Raji (cell line): ENCODE results near the gene NCF4.
A peak's percentile ranks its signal among the peaks of the same experiment; 100 is the strongest.

Experiments
- POLR2A ChIP-seq: IDR thresholded peaks from 2 replicates; pipeline ENCODE4 v1.6.1; 2011; ENCODE audit warnings: low read depth, low read length, control low read depth; ENCODE audit not compliant: insufficient read depth

Gene NCF4

DNA sequence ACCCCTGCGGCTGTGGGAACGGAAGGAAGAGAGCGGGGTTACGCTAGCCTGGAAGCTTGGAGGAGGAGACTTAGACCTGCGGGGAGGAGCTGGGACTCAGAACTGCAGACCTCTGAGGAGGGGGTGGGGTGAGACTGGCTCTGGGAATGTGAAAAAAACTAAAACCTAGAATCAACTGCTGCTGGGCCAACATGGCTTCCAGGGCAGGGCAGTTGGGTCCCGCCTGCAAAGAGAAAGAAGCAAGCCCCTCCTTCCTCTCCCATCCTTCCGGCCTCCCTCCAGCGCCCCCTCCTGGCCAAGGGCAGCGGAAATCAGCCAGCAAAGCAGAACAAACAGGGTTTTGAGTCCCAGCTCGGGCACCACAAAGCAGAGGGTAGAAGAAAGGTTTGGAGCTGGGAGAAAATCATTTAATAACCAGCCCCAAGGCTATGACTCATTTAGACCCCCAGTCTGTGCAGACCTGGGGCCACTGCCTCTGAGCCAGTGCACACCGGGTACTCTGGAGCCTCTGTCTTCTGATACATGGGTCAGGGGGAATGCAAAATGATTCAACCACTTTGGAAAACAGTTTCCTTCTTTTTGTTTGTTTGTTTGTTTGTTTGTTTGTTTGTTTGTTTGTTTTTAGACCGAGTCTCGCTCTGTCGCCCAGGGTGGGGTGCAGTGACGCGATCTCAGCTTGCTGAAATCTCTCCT is 7.3 kb upstream of the NCF4 start:
- peak; percentile 33; the same call in 1 of the 2 replicates for TF ChIP-seq POLR2A

DNA sequence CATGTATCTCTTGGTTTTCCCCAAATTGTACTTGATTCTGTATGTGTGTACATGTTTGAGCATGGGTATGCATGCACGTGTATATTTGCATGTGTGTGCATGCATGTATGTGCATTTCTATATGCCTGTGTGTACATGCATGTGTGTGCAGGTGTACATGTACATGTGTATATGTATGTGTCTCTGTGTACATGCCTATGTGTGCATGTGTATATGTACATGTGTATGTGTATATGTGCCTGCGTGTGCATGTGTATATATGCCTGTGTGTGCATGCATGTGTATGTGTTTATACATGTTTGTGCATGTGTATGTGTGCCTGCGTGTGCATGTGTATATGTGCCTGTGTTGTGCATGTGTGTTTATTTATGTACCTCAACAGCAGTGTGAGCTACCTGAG is 5.3 kb upstream of the NCF4 start:
- no peak for TF ChIP-seq POLR2A

DNA sequence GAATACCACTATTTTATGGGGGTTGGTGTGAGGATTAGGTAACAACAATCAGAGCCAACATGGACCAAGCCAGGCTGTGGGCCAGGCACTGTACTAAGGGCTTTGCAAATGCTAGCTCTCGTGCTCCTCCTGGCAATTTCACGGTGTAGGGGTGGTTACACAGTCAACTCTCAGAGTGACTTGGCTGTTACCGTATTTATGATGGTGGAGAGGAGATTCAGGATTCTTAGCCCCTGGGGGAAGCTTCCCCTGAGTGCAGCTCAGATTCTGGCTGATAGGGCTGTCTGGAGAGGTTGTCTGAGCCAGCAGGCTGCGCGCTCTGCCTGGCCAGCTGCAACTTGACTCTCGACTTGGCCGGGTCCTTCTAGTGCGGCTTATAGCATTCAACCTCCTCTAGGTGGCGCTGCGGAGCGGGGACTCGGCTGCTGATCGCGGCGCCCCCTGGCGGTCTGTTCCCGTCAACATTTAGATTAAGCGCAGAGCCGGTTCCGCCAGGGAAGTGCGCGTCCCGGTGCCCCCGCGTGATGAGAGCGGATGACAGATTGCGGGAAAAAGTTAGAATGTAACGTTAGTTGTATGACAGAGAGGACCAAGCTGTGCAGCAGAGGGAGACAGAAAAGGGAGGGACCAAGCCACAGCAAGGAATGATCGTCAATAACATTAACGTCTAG is 4.5 kb upstream of the NCF4 start:
- TF ChIP-seq POLR2A: no peak

DNA sequence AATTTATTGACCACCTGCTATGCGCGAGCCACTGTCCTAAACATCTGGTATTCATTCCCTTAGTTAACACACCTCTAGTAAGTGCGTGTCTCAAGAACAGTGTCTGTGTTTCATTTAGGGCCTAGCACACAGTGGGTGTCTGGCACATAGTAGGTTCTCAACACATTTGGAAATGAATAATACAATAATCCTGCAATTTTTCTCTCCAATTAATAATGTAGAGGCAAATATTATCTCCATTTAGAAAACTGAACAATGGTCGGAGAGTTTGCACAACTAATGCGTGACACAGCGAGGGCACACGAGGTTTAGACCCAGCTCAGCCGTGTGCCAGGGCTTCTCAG is 4.0 kb upstream of the NCF4 start:
- TF ChIP-seq POLR2A: no peak

DNA sequence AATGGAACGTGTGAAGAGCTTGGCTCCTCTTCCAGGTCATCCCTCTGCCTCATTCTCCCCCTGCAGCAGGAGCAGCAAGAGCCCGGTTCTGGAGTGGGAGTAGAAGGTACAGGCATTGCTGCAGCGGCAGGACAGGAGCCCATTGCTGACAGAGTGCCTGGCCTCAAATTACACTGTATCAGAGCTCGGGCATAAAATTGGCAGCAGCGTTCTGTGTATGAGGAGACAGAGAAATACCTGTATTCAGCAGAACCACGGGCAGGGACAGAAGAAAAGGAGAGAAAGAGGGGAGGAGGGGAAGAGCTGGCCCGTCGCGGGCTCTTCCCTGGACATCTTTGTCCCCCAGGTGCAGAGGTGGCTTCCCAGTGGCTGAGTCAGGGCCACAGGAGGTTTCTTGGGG is 2.6 kb upstream of the NCF4 start:
- TF ChIP-seq POLR2A: no peak

DNA sequence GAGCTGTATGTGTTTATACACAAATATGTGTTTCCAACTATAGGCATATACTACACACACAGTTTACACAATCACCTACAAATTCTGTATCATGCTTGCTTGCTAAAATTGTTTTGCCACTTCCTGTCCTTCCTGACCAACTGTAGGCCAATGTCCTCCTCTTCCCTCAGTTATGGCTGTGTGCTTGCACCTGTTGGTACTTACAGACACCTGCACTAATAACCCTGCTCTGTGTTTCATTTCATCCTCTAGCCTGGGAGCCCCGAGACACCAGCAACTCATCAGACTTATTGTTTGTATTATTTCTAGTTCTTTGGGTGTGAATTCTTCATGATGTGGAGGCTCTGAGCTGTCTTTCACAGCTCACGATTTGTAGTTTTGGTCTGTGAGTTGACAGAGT is 1.8 kb upstream of the NCF4 start:
- no peak for TF ChIP-seq POLR2A

DNA sequence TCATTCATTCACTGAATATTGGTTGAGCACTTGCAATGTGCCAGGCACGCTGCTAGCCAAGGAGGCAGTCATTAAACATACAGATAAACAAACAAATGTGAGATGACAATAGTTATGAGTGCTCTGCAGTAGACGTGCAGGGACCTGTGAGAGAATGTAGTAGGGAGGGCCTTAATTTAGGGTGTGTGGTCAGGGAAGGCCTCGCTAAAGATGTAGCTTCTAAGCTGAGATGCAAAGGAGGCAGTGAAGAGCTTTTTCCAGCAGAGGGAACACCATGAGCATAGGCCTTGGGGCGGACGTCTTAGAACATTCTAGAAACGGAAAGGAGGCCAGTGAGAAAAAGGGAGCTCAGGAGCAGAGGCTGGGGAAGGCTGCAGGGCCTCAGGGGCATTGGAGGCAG is 789 bp upstream of the NCF4 start:
- TF ChIP-seq POLR2A: no peak

DNA sequence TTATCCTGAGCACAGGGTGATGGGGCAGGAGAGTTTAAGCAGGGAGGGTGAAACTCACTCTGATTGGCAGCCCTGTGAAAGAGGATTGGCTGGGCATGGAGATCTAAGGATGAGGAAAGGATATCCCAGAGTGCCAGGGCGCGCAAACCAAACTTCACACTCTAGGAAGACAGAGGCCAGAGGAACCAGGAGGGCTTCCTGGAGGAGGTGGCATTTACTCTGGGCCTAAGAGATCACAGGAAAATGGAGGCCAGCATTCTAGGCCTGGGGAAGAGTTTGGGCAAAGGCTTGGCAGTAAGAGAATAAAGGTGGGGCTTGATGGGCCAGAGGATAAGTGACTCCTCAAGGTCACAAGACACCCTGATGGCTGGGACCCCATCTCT is 377 bp upstream of the NCF4 start:
- no peak for TF ChIP-seq POLR2A

DNA sequence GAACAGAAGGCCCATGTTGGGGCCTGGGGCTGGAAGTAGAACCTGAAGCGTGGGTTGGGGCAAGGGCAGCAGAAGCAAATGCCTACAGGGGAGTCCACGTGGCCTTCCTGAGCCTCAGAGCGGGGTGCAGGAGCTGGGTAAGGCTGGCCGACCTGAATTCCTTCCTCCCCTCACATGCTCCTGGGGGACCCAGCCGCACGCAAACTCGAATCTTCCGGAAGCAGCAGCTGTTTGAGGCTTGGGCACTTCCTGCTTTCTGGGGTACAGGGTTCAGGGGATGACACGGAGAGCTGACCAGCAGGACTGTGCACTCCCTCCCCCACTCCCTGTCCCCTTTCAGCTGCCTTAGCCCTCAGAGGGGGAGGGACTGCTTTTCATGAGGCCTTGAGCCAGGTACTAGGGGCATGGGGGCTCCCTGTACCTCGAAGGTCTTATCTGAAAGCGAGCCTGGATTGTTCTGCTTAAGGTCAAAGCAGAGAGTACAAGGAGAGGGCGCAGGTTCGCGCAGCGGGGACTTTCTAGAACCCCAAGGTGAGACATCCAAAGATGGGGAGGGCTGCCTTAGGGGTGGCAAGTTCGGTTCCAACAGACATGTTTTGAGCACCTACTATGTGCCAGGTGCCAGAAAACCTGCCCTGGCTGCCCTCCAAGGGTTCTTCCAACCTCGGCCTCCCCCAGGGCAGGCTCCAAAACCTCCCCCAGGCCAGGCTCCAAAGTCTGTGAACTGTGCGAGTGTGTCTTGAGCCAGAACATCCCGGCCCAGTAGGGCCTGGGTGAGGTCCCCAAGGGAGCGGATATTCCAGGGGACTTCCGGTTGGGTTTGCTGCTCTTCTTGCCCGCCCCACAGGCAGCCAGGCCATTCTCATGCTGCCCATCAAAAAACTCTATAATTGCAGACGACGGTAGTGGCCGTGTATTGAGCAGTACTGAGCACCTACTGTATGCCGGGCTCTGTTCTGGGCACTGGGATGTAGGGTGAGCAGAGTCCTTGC is 1.7 kb downstream of the NCF4 start:
- no peak for TF ChIP-seq POLR2A

DNA sequence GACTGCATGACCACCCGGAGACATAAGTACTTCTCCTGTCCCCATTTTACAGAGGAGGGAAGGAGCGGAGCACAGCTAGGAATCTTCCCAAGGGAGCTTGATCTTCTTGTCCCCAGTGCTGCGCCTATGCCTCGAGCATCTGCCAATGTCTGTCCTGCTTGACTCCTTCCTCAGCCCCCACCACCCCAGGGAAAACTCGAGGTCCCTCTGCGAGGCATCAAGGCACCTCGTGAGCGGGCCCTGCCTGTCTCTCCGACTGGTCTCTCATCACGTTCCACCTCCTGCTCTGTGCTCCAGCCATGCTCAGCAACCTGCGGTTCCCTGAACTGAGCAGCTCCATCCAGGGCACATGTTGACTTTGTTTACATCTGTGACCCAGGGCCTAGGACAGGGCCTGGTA is 2.5 kb downstream of the NCF4 start:
- no peak for TF ChIP-seq POLR2A

DNA sequence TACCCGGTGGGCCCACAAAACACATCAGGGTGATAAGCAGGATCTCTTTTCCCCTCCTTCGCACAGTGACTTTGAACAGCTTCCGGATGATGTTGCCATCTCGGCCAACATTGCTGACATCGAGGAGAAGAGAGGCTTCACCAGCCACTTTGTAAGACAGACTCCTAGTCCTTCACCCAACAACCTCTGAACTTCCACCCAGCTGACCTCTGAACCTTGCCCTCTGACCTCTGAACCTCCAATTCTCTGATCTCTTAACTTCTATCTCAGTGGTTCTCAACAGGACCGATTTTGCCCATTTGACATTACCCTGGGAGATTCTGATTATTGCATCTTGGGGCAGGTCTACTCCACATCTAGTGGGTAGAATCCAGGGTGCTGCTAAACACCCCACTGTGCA is 3.2 kb downstream of the NCF4 start:
- TF ChIP-seq POLR2A: no peak

DNA sequence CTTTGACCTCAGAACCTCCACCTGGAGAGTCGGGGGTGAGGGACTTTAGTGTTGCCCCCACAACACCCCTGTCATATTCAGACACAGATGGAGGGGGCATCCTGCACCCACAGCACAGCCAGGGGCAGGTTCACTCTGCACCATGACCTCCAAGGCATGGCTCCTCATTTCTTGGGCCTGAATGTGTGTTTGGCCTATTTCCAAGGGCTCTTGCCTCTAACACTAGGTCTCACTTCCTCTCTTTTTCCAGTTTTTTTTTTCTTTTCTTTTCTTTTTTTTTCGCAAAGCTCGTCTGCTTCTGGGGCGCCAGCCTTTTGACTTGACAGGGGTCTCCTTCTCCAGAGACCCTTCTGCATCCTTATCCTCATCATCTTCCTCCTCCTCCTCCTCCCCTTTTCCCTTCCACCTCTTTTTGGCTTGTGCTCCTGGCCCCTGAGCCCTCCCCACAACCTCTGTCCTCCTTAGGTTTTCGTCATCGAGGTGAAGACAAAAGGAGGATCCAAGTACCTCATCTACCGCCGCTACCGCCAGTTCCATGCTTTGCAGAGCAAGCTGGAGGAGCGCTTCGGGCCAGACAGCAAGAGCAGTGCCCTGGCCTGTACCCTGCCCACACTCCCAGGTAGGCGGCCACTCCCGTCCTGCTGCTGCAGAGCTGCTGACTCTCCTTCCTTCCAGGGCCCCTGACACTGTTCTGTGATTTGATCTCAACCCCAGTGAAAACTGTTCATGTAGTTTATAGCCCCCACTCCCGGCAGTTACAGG is 3.8 kb downstream of the NCF4 start:
- no peak for TF ChIP-seq POLR2A

DNA sequence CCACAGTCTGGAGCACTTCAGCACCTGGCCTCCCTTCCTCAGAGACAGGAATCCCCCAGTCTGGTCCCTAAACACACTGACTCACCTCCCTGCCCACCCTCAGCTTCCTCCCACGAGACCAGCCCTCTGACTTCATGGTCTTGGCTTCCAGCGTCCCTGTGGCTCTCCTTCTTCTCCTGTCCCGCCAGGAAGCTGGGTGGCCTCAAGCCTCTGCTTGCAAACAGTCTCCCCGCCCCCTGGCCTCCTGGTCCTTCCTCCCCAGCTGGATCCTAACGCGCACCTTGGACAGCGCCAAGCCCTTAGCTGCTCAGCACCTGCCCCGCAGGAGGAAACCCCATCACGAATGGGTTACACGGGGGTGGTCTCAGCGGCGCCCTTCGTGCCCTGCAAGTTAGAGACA is 4.5 kb downstream of the NCF4 start:
- TF ChIP-seq POLR2A: no peak

DNA sequence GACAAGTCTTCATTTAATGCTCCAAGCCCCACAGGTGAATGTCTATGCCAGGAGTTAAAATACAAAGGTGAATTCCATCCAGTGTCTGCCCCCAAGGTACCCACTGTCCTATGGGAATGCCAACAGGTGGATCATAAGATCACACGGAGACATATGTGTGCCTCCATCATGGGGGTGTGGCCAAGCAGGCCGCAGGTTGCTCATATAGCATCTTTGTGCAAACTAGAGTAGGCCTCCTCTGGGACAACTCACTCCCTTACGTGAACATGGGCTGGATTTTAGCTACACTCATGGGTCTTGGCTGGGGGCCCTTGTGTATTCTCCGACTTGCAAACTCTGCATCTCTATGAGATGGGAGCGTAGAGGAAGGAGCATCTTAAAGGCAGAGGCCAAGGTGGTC is 6.9 kb downstream of the NCF4 start:
- TF ChIP-seq POLR2A: no peak

DNA sequence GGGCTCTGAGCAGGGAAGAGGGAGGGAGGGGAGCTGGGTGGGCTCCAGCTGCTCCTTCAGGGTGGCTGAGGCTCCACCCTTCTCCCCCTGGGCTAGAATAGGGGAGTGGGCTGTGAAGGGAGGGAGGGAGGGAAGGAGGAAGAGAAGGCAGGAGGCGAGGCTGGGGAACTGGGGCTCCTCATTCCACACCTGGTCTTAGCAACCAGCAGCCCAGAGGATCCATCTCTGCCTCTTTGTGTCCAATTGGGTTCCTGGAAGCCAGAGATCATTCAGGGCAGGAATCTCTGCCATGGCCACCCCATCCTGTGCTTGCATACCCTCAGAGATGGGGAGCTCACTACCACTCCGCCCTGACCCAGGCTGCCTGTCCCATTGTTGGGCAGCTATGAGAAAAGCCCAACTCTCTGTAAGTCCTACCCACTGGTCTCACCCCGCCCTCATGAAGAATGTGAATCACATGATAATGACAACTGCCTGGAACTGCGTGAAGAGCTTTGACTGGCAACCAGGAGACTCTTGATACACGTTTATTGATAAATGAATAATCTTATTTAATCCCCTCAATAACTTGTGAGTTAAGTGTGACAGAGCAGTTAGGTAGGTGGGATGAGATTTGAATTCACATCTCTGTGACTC is 7.9 kb downstream of the NCF4 start:
- TF ChIP-seq POLR2A: no peak
